GM21825 (cell line): ENCODE data around the gene MEIS2.

Source experiments
- ATAC-seq: cut with Tn5 transposase; IDR thresholded peaks from one replicate; pipeline ENCODE4 v1.9.1; 2021; ENCODE audit warnings: mild to moderate bottlenecking, moderate library complexity; ENCODE audit not compliant: unreplicated experiment

MEIS2 gene

GRCh38 chr15:36940219-36940618 lies 160.1 kb downstream of the MEIS2 start:
- ATAC-seq, result no peak

- ATAC-seq, result no peak
Measured at GRCh38 chr15:36938764-36939163, 161.6 kb downstream of the MEIS2 start.

GRCh38 chr15:36938131-36938530 lies 162.2 kb downstream of the MEIS2 start:
- ATAC-seq, result no peak

GRCh38 chr15:36936613-36937012 lies 163.7 kb downstream of the MEIS2 start:
- no peak for ATAC-seq

- ATAC-seq, result no peak
Measured at GRCh38 chr15:36933255-36933990, 166.9 kb downstream of the MEIS2 start.

GRCh38 chr15:36932070-36932469 lies 168.3 kb downstream of the MEIS2 start:
- ATAC-seq, result no peak

GRCh38 chr15:36931434-36931833 lies 168.9 kb downstream of the MEIS2 start:
- ATAC-seq, result no peak

GRCh38 chr15:36926427-36926825 lies 173.9 kb downstream of the MEIS2 start:
- no peak for ATAC-seq

GRCh38 chr15:36925653-36926426 lies 174.5 kb downstream of the MEIS2 start:
- no peak for ATAC-seq

- ATAC-seq, result no peak
Measured at GRCh38 chr15:36925049-36925448, 175.3 kb downstream of the MEIS2 start.

- no peak for ATAC-seq
Measured at GRCh38 chr15:36924034-36924433, 176.3 kb downstream of the MEIS2 start.

- ATAC-seq, result no peak
Measured at GRCh38 chr15:36921484-36922091, 178.8 kb downstream of the MEIS2 start.

GRCh38 chr15:36917411-36918267 lies 182.7 kb downstream of the MEIS2 start:
- ATAC-seq, result no peak

- no peak for ATAC-seq
Measured at GRCh38 chr15:36914960-36915808, 185.2 kb downstream of the MEIS2 start.

- ATAC-seq, result no peak
Measured at GRCh38 chr15:36914466-36914865, 185.9 kb downstream of the MEIS2 start.

- no peak for ATAC-seq
Measured at GRCh38 chr15:36912311-36912712, 188.0 kb downstream of the MEIS2 start.

GRCh38 chr15:36911322-36911944 lies 188.9 kb downstream of the MEIS2 start:
- no peak for ATAC-seq

GRCh38 chr15:36908991-36909390 lies 191.4 kb downstream of the MEIS2 start:
- no peak for ATAC-seq

GRCh38 chr15:36907295-36907694 lies 193.1 kb downstream of the MEIS2 start:
- no peak for ATAC-seq

- no peak for ATAC-seq
Measured at GRCh38 chr15:36905908-36906307, 194.4 kb downstream of the MEIS2 start.
